Uterus (tissue), 4 donors: ENCODE results near the gene LMAN1L. TPM values are rescaled to one million over a fixed set of nuclear protein-coding genes. Genes with fewer than 3 reads are reported as not detected.

Source experiments
- DNase-seq, 2 donors: peaks; one replicate each; pipeline ENCODE4 v3.0.0-alpha.2; 2019 to 2020
- H3K27ac ChIP-seq, 2 donors: fragments of 200-600 bp; sonication (generic); 1 replicate in 1 of 2; 2 replicates in 1 of 2; pipeline ENCODE4 v1.5.1; 2016 to 2018
- H3K27me3 ChIP-seq, 2 donors: fragments of 200-600 bp; sonication (generic); one replicate each; pipeline ENCODE4 v1.5.1; 2018 to 2019; ENCODE audit warnings: control low read depth in 1 of 2
- H3K36me3 ChIP-seq, 2 donors: fragments of 200-600 bp; sonication (generic); one replicate each; pipeline ENCODE4 v1.5.1; 2019; ENCODE audit warnings: control low read depth in 1 of 2
- H3K4me1 ChIP-seq, 2 donors: fragments of 200-600 bp; sonication (generic); one replicate each; pipeline ENCODE4 v1.5.1; 2018 to 2019; ENCODE audit warnings: control low read depth in 1 of 2
- H3K4me3 ChIP-seq, 2 donors: fragments of 200-600 bp; sonication (generic); 1 replicate in 1 of 2; 2 replicates in 1 of 2; pipeline ENCODE4 v1.5.1; 2018 to 2019; ENCODE audit warnings: mild to moderate bottlenecking in 1 of 2
- H3K9me3 ChIP-seq, 2 donors: fragments of 200-600 bp; sonication (generic); one replicate each; pipeline ENCODE4 v1.5.1; 2019; ENCODE audit warnings: control low read depth in 1 of 2
- POLR2A ChIP-seq, 2 donors: fragments of 450-650 bp; IDR thresholded peaks; one replicate each; pipeline ENCODE4 v1.6.1; 2016; ENCODE audit warnings: antibody characterized with exemption in 2 of 2, mild to moderate bottlenecking in 1 of 2, moderate library complexity in 1 of 2
- intact Hi-C: fragments of 100-400 bp; cut with DNase I; formaldehyde crosslinking; loops from one replicate; pipeline ENCODE4 v1.15.1; 2023; ENCODE audit warnings: low total_unique reads
- total RNA-seq, 4 donors: library from RNA; depleted of rRNA in 3 of 4; stranded (reverse); fragments of >200 nt in 3 of 4; gene quantifications; one replicate each; pipeline versions ENCODE4 v1.1.0 to v1.2.4, GENCODE V29; 2014 to 2023
- TF ChIP-seq, protein P1 (sequence below), 4 experiments: fragments of 200-600 bp in 2 of 4; fragments of 450-650 bp in 2 of 4; sonication (generic) in 2 of 4; IDR thresholded peaks; one replicate each; pipeline ENCODE4 v1.5.1; 2016 to 2019; ENCODE audit warnings: antibody characterized with exemption in 4 of 4, mild to moderate bottlenecking in 2 of 4, moderate library complexity in 1 of 4
- donor health status: DM: yes; HTN: yes; CAD: no.

Gene LMAN1L
- total RNA-seq, 4 donors from 2014 or later = 1.5 TPM; not detected in 3

DNA sequence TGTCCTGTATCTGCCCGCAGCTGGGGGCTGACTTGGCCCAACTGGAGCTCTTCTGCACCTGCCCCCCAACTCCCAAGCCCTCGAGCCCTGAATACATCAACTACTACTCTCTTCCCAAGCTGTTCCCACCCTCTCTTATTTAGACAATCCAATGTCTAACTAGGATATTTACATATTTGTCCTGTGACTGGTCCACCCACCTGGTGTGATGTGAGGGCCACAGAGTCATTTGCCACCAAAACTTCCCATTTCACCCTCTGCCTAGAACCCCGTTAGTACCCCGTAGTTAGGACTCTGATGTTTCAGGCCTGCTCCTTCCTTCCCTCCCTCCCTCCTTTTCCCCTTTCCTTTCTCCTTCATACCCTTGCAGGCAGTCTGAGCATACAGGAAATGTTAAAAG is 20.2 kb downstream of the LMAN1L start:
- H3K4me3 ChIP-seq = no peak overlapping the region
- intact Hi-C loops = no loop called here
- no peak for TF ChIP-seq POLR2A (IDR thresholded peaks at IDR 0.05)
- TF ChIP-seq, protein P1, sequence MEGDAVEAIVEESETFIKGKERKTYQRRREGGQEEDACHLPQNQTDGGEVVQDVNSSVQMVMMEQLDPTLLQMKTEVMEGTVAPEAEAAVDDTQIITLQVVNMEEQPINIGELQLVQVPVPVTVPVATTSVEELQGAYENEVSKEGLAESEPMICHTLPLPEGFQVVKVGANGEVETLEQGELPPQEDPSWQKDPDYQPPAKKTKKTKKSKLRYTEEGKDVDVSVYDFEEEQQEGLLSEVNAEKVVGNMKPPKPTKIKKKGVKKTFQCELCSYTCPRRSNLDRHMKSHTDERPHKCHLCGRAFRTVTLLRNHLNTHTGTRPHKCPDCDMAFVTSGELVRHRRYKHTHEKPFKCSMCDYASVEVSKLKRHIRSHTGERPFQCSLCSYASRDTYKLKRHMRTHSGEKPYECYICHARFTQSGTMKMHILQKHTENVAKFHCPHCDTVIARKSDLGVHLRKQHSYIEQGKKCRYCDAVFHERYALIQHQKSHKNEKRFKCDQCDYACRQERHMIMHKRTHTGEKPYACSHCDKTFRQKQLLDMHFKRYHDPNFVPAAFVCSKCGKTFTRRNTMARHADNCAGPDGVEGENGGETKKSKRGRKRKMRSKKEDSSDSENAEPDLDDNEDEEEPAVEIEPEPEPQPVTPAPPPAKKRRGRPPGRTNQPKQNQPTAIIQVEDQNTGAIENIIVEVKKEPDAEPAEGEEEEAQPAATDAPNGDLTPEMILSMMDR (IDR thresholded peaks at IDR 0.05) = no peak
- no peak overlapping the region for H3K27ac ChIP-seq
- no peaks in the 10 kb centered on the region for H3K9me3 ChIP-seq
- H3K27me3 ChIP-seq = no peaks in the 10 kb centered on the region
- H3K36me3 ChIP-seq = no peaks in the 10 kb centered on the region
- H3K4me1 ChIP-seq = no peaks in the 10 kb centered on the region
- no peak for DNase-seq

DNA sequence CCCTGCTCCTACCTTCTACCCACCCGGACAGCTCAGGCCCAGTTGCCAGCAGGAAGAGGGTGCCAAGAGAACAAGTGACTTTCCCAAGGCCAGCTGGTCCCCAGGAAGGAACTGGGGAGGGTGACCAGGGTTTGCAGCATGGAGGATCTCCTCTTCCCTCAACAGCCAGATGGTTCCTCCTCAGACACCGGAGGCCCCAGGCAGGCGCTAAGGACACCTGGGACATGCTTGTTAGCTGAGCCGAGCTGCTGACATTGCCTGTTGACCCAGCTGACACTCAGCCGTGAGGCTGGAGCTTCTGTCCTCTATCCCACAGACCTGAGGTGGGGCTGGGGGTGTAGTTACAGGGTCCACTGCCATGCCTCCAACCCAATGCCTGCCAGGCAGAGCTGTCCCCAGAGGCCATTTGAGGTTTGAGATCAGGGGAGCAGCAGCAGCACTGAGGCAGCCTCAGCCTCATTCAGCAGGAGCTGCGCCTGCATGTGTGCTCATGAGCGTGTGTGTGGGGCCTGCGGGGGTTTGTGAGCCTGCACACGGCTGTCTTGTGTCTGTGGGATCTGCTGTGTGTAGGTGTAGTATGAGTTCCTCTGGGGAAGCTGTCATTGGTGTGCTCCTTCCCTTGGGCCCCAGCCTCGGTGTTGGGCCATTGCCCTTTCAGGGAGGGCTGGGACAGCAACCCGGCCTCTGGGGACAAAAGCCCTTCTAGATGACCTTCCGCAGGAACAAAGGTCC is 20.9 kb downstream of the LMAN1L start:
- intact Hi-C loops = no loop called here
- Histone ChIP-seq H3K27ac (no peak overlapping the region), H3K36me3 (no peaks in the 10 kb centered on the region), H3K4me1 (no peaks in the 10 kb centered on the region), H3K9me3 (no peaks in the 10 kb centered on the region), H3K27me3 (no peaks in the 10 kb centered on the region), H3K4me3 (no peak overlapping the region)
- DNase-seq = no peak
- TF ChIP-seq POLR2A (IDR thresholded peaks at IDR 0.05) = no peak
- TF ChIP-seq, protein P1 (IDR thresholded peaks at IDR 0.05) = no peak

DNA sequence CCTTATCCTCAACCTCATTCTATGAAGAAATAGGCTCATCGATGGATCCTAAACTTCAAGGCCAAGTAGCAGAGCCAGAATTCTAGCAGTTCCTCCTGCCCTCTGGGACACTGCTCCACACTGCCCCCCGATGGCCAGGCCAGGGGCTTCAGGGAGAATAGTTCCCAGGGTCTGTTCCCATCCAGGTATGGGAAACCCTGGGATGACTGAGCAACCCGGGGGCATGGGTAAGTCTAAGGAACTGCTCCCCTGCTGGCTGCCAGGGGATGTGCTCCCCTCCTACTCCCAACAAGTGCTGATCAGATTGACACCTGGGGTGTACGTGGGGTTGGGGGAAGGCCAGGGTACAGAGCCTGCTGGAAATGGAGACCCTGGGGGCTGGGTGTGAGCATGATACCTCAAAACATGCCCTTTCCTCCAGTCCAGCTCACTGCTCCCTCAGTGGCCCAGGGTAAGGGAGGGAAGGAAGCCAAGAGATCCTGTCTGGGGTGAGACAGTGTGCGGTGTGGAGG is 22.7 kb downstream of the LMAN1L start:
- intact Hi-C loops = no loop called here
- DNase-seq = no peak
- no peaks in the 10 kb centered on the region for H3K27me3 ChIP-seq
- no peak for TF ChIP-seq POLR2A (IDR thresholded peaks at IDR 0.05)
- TF ChIP-seq, protein P1 (IDR thresholded peaks at IDR 0.05) = peak in 2 of 4 experiments; percentile 33 to 42
- H3K9me3 ChIP-seq = no peaks in the 10 kb centered on the region
- no peak overlapping the region for H3K27ac ChIP-seq
- H3K4me3 ChIP-seq = no peak overlapping the region
- H3K36me3 ChIP-seq = no peaks in the 10 kb centered on the region
- H3K4me1 ChIP-seq = no peaks in the 10 kb centered on the region

- H3K36me3 ChIP-seq = no peaks in the 10 kb centered on the region
- no peak overlapping the region for H3K4me3 ChIP-seq
- peaks cover 0 to 2% of the 10 kb centered on the region in 2 donors for H3K4me1 ChIP-seq
- DNase-seq = no peak
- no peaks in the 10 kb centered on the region for H3K27me3 ChIP-seq
- H3K27ac ChIP-seq = no peak overlapping the region
- intact Hi-C loops = no loop called here
- H3K9me3 ChIP-seq = no peaks in the 10 kb centered on the region
- TF ChIP-seq, protein P1 (IDR thresholded peaks at IDR 0.05) = no peak
- no peak for TF ChIP-seq POLR2A (IDR thresholded peaks at IDR 0.05)
Measured at GRCh38 chr15:74836846-74837245, 24.2 kb downstream of the LMAN1L start.

- no peaks in the 10 kb centered on the region for H3K27me3 ChIP-seq
- intact Hi-C loops = no loop called here
- H3K9me3 ChIP-seq = no peaks in the 10 kb centered on the region
- no peak for DNase-seq
- H3K4me3 ChIP-seq = no peak overlapping the region
- no peak overlapping the region for H3K27ac ChIP-seq
- no peaks in the 10 kb centered on the region for H3K36me3 ChIP-seq
- TF ChIP-seq, protein P1 (IDR thresholded peaks at IDR 0.05) = no peak
- no peak for TF ChIP-seq POLR2A (IDR thresholded peaks at IDR 0.05)
- H3K4me1 ChIP-seq = peaks cover 0 to 9% of the 10 kb centered on the region in 2 donors
Measured at GRCh38 chr15:74837482-74838136, 25.0 kb downstream of the LMAN1L start.
